Ramos (cell line): Measurements from ENCODE around the gene COQ8A.

Experiments used
- in situ Hi-C: fragments of 300-500 bp; cut with MboI; formaldehyde crosslinking; loops from one replicate; pipeline ENCODE4 v1.14.3; 2022; ENCODE audit warnings: low sequenced_read_pairs; ENCODE audit not compliant: unreplicated experiment

Gene COQ8A

DNA sequence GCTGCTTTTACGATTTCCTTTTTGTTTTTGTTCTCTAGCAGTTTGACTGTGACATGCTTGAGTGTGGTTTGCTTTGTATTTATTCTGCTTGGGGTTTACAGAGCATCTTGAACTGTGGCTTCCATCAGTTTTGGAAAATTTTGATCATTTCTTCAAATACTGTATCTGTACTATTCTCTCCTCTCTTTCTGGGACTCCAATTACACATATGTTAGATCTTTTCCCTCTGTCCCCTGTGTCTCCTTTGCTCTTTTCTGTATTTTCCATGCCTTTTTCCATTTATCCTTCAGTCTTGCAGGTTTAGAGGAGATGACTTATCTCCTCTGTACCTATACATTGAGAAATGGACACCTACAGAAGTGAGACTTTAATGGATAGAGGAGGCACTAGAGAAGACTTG, 31.7 kb downstream of the COQ8A start:
- in situ Hi-C loops = no loop called here

DNA sequence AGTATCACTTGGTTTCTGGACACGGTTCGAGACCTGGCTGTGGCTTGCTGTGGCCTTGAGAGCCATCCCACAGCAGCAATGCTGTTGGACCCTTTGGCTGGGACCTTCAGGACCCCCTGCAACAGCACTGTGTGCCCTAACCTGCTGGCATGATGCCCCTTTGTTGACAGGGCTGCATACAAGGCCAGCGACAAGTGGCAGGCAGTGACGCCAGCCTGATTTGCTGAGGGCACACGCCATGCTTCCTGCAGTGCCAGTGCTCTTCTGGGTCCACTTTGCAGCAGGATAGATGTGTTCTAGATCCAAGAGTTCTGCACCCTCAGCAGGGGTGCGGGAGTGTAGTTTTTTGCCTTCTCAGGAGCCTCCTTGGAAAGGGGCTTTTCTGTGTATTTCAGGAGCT, 32.8 kb downstream of the COQ8A start:
- in situ Hi-C loops = no loop called here

DNA sequence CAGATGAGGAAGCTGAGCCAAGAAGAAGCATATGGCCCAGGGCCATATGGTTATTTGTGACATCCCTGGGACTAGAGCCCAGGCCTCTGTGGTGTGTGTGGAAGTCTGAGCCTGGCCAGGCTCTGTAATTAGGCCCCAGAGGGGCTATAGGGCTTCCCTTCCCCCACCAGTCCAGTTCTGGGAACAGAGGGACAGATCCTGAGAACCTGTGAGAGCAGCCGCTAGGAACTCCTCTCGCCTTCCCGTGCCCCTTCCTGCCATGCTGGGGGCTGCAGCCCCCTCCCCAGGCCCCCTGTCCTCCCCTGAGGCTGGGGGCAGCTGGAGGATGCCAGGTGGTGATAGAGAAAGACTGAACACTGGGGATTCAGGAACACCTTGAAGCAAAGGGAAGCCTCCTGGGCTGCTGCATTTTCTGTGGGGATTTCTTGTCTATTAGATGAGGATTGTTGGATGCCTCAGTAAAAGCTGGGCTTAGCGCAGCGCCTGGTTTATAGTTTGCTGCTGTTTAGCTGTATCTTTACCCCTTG, 33.3 kb downstream of the COQ8A start:
- in situ Hi-C loops = no loop called here

DNA sequence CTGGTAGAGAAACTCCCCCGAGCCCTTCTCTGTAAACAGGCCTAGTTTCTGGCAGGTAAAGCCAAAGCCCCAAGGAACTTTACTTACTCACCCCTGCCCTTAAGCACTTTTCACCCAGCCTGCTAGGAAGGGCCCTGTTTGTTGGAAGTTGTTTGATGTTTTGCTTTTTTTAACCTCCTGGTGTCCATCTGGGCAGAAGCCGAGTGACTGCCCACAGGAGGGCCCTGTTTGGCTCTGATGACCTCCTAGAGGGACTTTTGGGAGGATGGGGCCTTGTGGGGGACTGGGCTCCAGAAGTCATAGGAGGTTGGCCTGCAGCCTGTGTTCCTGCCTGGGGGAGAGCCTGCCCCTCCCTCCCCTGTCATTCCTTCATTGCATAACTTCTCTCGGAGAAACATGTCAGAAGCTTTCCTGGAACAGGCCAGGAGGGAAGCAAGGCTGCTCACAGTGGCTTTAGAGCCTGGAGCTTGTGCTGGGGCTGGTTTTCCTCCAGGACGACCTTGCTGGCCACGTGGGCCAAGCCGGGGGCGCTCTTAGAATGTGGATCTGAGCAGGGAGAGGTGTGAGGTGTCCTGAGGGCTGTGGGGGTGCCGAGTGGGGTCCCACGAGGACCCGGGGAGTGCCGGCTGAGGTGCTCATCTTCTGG, 33.9 kb downstream of the COQ8A start:
- in situ Hi-C loops = no loop called here

DNA sequence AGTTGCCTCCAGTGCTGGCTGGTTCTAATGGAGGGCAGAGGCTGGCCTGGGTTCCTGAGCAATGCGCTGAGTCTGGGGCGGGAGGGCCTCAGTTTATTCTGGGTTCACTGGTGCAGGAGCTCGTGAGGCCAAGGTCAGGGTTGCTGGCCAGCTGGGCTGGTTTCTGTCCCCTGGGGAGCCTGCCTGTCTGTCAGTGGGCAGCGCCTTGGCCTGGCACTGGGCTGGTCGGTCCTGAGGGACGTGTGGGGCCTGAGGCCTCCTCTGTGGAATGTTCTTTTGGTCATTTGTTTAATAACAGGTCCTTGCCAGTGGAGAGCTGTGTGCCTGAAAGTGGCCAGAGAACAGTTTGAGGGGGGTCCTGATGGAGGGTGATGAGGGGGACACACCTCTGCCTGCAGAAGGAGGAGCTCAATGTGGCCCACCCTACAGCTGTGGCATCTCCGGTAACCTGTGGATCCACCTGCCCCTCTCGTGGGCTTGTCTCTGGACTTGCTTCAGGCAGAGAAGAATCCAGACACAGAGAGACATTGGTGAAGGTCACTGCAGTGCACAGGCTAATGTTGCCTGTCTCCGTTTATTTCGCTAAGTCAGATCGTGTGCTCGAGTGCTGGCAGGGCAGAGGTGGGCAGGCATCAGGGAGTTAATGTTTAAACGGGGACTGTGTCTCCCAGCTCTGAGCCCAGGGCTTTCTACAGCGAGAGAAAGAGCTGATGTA, 34.6 kb downstream of the COQ8A start:
- in situ Hi-C loops = no loop called here

DNA sequence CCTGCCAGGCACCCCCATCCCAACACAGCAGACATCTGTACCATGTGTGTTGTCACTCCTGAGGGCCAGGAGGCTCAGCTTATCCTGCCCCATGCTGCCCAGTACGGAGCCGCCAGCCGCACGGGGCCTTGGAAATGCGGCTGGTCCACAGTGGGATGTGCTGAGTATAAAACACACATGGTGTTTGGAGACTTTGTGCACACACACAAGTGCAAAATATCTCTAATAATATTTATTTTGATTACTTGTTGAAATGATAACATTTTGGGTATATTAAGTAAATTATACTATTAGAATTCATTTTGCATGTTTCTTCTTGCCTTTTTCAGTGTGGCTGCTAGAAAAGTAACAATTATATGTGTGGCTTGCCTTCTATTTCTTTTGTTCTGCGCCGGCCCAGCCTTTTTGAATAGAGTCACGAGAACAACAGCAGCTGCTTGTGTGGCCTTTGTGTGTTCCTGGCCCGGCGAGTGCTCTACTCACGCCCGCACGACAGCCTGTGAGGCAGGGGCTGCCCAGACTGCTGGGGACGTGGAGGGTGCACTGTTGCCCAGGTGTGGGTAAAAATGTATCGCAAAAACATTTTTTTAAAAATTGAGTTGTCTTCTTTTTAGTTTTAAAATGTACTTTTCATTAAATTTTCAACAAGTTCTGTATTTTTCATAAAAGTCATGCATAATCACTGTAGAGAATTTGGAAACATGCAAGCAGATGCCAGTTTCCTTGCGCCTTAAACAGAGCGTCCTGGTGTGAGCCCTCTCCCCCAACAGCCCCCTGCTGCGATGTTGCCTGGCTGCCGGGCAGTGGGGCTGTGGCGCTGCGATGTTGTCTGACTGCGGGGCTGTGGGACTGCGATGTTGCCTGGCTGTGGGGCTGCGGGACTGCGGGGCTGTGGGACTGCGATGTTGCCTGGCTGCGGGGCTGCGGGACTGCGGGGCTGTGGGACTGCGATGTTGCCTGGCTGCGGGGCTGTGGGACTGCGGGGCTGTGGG, 35.5 kb downstream of the COQ8A start:
- in situ Hi-C loops = no loop called here

DNA sequence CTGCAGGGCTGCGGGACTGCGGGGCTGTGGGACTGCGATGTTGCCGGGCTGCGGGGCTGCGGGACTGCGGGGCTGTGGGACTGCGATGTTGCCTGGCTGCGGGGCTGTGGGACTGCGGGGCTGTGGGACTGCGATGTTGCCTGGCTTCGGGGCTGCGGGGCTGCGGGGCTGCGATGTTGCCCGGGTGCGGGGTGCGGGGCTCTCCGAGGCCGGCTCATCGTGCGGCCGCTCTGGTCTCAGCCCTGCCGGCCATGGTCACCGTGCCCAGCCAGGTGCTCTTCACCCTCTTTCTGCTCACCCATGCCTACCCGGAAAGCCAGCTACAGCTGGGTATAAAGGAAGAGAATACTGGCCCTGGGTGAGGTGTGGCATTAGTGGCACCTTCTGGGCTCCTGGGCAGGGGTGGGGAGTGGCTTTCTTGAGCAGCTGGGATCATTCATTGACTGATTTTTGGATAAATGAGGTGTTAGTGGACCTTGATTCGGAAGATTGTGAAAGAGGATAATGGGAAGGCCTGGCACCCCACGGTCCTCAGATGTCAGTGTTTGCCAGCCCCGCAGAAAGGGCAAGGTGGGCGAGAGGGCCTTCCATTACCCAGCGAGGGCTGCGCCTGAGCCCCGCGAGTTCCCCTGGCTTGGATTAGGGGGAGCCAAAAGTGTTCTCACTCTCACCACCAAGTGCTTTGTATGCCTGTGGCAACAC, 36.3 kb downstream of the COQ8A start:
- in situ Hi-C loops = no loop called here

DNA sequence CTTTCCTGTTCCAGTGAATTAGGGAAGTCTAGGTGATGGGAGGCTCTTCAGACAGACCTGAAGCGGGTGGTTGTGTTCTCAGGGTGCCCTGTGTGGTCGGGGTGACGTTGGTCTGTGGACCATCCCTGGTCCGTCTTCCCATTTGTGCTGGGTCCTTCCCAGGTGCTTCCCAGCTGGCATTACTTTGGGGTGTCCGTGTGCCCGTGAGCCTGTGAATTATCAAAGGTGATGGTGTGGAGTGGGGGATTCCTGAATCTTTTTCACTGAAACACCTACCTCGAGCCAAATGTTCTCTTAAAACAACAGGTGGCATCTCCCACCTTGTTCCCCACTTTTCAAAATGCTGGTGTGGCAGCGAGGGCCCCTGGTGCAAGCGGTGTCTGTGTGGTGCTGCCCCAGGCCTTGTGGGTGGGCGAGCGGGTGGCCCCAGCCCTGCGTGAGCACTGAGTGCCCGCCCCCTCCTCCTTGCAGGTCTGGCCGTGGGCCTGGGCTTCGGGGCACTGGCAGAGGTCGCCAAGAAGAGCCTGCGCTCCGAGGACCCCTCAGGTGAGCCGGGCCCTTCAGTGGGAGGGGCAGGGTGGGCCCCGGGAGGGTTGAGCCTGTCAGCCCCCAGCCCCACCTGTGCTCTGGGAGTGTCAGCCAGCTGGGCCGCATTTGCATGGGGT, 37.0 kb downstream of the COQ8A start:
- in situ Hi-C loops = no loop called here

DNA sequence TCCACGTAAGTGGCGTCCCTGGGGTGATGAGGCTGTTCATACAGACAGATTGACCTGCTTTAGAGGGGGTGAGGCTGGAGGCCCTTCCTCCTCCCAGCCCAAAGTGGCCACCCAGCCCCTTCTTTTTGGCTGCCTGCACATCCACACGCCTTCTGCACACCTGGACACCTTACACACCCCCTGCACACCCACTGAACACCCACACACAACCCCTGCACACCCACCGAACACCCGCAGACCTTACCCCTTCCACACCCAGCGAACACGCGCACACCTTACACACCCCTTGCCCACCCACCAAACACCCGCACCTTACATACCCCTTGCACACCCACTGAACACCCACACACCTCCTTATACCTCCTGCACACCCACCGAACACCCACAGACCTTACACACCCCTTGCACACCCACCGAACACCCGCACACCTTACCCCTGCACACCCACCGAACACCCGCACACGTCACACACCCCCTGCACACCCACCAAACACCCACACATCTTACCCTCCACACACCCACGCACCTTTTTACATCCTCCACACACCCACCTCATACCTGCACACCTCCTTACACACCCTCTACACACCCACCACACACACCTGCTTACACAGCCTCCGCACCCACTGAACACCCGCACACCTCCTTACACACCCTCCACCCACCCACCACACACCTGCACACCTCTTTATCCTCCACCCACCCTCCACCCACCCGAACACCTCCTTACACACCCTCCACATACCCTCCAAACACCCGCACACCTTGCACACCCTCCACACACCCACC, 37.7 kb downstream of the COQ8A start:
- in situ Hi-C loops = no loop called here

DNA sequence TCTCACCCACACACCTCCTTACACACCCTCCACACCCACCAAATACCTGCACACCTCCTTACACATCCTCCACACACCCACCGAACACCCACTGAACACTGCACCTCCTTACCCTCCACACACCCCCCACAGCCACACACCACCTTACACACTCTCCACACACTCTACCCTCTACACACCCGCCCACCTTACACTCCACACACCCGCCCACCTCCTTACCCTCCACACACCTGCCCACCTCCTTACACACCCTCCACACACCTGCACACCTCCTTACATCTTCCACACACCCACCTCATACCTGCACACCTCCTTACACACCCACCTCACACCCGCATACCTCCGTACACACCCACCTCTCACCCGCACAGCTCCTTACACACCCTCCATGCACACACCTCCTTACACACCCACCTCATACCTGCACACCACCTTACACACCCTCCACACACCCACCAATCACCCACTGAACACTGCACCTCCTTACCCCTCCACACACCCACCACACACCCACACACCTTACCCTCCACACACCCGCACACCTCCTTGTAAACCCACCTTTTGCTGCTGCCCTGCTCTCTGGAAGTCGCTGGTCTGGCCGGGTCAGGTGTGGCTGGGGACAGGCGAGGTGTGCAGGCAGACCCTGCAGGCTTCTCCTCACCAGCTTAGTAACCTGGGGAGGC, 38.5 kb downstream of the COQ8A start:
- in situ Hi-C loops = no loop called here

DNA sequence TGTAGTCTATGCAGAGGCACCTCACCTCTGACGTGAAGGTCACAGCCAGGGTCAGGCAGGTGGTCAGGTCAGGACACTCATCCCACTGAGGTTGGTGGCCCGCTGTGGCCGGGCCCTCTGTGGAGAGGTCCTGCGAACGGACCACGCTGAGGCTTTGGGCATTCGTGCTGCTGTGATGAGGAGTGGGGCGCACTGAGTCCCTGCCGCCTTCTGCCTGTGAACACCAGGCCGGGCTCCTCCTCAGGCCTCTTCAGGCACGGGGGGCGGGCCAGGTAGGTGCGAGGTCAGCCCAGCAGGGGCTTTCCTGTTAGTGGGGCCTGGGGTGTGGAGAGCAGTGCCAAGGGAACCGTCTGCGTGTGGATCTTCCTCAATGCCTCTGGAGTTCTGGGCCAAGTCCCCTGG, 39.0 kb downstream of the COQ8A start:
- in situ Hi-C loops = no loop called here

DNA sequence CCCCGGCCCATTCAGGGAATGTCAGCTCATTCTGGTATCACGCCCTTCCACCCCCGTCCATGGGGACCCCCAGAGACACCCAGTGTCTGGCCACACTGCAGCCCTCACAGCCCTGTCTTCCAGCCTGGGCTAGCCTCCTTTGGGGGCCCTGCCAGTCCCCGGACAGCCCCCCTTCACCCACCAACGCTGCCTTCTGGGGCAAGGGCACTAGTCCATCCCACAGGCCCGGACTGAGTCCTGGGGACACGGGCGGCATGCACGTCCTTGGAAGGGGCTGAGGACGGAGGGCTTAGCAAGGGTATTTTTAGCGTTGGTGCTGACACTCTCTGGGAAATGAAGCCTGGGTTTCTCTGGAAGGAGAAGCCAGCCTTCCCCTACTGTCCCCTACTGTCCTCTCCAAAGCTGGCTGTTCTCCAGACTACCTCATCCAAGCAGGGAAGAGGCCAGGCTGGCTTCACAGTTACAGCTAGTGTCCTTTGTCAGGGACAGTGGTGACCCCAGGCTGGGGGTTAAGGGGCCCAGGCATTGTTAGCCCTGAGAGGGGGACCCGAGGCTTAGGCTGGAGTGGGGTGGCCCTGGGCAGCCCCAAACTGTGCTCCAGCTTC, 39.5 kb downstream of the COQ8A start:
- in situ Hi-C loops = no loop called here

DNA sequence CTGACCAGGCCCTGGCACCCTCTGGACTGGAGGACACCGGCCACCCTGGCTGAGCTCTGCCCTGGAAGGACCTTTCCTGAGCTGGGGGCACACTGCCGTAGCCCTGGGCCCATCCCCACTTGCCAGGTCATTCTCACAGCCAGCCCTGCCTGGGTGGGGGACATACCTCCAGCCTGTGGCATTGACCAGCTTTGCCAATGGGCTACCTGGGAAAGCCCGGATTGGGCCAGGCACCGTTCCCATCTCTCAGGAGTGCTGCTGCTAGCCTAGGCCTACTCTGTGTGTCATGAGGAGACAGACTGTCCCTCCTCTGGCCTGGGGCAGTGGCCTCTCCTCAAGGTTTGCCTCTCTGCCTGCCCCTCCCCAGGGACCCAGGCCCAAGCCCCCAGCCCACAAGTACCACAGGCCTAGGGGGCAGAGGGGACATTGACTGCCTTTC, 40.0 kb downstream of the COQ8A start:
- in situ Hi-C loops = no loop called here

DNA sequence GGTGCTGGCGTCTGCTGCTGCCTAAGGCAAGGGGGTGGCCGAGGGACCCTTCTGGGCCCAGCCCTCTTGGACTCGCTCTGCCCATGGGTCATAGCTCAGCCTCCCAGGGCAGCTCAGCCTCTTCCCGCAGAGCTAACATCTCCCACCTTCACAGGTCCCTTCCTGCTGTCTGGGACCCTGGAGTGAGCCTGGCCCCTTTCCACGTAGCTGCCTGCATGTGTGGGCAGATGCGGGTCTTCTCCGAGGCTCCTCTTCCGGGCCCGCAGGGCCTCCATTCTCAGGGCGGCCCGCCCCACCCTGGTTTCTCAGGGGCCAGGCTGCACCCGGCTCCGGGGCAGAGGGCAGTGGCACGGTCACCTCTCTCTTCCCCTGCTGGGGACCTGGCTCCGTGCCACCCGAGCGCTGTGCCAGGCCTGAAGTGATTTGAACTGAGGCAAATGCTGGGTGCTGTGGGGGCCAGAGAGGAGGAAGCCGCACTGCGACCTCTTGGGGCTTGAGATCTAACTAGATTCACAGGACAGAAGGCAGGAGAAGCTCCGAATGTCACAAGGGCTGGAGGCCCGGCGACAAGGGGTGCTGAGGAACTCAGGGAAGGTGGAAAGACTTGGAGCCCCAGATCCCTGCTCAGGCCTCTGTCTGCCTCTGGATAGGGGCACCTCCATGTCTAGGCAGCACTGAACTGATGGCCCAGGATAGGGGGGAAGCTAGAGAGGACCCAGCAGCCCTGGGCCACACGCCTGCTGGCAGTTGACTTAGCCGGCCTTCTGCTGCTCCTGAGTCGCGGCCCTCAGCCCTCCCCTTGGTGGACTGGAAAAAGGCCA, 40.7 kb downstream of the COQ8A start:
- in situ Hi-C loops = no loop called here

DNA sequence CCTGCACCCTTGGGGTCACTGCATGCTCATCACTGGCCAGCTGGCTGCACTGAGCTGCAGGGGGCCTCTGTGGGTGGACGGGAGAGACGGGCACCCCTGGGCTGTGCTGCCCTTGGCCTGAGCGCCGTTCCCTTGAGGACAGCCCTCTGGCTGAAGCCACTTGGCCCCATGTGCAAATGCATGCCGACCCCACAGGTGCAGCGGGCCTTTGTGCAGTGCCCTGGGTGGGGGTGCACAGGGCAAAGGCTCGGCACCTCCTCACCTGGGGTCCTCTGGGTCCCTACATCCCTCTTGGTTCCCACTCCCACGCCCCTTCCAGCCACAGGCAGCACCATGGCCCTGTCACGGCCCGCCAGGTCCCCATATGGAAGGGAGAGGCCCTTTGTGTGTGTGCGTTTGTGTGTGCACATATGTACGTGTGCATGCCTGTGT, 41.3 kb downstream of the COQ8A start:
- in situ Hi-C loops = no loop called here

DNA sequence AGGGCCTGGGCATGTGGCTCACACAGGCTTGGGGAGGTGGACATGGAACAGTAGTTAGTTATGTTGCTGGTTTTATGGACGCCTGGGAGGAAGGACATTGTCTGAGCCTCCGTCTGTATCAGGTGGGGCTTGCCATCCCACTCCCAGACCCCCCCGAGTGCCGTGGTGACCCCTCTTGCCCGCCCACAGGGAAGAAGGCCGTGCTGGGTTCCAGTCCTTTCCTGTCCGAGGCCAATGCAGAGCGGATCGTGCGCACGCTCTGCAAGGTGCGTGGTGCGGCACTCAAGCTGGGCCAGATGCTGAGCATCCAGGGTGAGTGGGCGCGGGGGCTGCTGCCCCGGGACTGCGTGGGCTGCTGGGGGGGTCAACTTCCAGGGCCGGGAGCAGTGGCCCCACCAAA, 41.7 kb downstream of the COQ8A start:
- in situ Hi-C loops = no loop called here
